Psoas muscle (tissue), 8 donors: ENCODE data around the gene EPB41. TPM values are rescaled to one million over a fixed set of nuclear protein-coding genes. Genes with fewer than 3 reads are reported as not detected.
A peak's percentile ranks its signal among the peaks of the same experiment; 100 is the strongest.

ENCODE experiments used
- ATAC-seq, 4 donors: fragments of 200-7000 bp; cut with Tn5 transposase; one replicate each; pipeline ENCODE4 v1.9.1; 2020; ENCODE audit warnings: moderate library complexity in 3 of 4, mild to moderate bottlenecking in 2 of 4
- DNase-seq, 2 donors: peaks; one replicate each; pipeline ENCODE4 v3.0.0-alpha.2; 2020
- H3K27ac ChIP-seq: fragments of 200-600 bp; one replicate; pipeline ENCODE4 v1.8.0; 2022
- H3K27me3 ChIP-seq, 3 donors: fragments of 200-600 bp in 1 of 3; one replicate each; pipeline versions ENCODE4 v1.6.1 to v1.8.0; 2013 to 2022; ENCODE audit warnings: low read length in 2 of 3, mild to moderate bottlenecking in 2 of 3, moderate library complexity in 1 of 3; ENCODE audit not compliant: insufficient read depth in 3 of 3
- H3K36me3 ChIP-seq, 2 donors: fragments of 200-600 bp in 1 of 2; one replicate each; pipeline versions ENCODE4 v1.6.1 to v1.8.0; 2013 to 2022; ENCODE audit warnings: low read depth in 1 of 2, mild to moderate bottlenecking in 1 of 2, moderate library complexity in 1 of 2; ENCODE audit not compliant: insufficient read depth in 1 of 2
- H3K4me1 ChIP-seq: fragments of 200-600 bp; one replicate; pipeline ENCODE4 v1.8.0; 2022
- H3K4me3 ChIP-seq: fragments of 200-600 bp; one replicate; pipeline ENCODE4 v1.8.0; 2022; ENCODE audit warnings: mild to moderate bottlenecking
- H3K9me3 ChIP-seq: fragments of 200-600 bp; one replicate; pipeline ENCODE4 v1.8.0; 2022
- CTCF ChIP-seq: fragments of 200-600 bp; IDR thresholded peaks from one replicate; pipeline ENCODE4 v1.8.0; 2022; ENCODE audit warnings: antibody characterized with exemption
- WGBS, 3 donors: extraction: QIAGEN DNeasy Blood & Tissue Kit; methylation state at CpG; one replicate each; pipeline versions ENCODE4 v1.1.6 to v1.1.7; 2013; 5-methylcytosine and 5-hydroxymethylcytosine counted together
- intact Hi-C, 2 donors: fragments of 100-400 bp; cut with DNase I; formaldehyde crosslinking; loops; one replicate each; pipeline versions ENCODE4 v1.11.0 to v1.14.2; 2022
- polyA plus RNA-seq, 3 donors: library from polyadenylated mRNA; stranded (reverse); fragments of 200-250 nt; gene quantifications; one replicate each; pipeline ENCODE4 v1.2.3, GENCODE V29; 2013
- total RNA-seq, 4 donors: library from RNA; stranded (reverse); fragmentation: NEBNext Ultra II Directional in 2 of 4; extraction: Animal tissue kit (Norgen Biotek cat#: 25700) in 2 of 4; gene quantifications; one replicate each; pipeline versions ENCODE4 v1.2.1 to v1.2.4, GENCODE V29; 2021 to 2023
- donor health status: healthy with polysubstance abuse.
- donor health status: DM: no; HTN: no; CAD: no; lungs with moderate emphysema.
- donor health status: Bipolar disorder and iron deficiency.
- donor health status: healthy.
- donor health status: DM: yes; HTN: yes; CAD: no.
- donor health status: DM: no; HTN: no; CAD: no.
- donor health status: DM: no; HTN: no; CAD: no.
- donor health status: DM: yes; HTN: yes; CAD: no.

The EPB41 gene
- total and polyA plus RNA-seq, 7 donors, result 2.0 to 28.2 (median 18.0) TPM

DNA sequence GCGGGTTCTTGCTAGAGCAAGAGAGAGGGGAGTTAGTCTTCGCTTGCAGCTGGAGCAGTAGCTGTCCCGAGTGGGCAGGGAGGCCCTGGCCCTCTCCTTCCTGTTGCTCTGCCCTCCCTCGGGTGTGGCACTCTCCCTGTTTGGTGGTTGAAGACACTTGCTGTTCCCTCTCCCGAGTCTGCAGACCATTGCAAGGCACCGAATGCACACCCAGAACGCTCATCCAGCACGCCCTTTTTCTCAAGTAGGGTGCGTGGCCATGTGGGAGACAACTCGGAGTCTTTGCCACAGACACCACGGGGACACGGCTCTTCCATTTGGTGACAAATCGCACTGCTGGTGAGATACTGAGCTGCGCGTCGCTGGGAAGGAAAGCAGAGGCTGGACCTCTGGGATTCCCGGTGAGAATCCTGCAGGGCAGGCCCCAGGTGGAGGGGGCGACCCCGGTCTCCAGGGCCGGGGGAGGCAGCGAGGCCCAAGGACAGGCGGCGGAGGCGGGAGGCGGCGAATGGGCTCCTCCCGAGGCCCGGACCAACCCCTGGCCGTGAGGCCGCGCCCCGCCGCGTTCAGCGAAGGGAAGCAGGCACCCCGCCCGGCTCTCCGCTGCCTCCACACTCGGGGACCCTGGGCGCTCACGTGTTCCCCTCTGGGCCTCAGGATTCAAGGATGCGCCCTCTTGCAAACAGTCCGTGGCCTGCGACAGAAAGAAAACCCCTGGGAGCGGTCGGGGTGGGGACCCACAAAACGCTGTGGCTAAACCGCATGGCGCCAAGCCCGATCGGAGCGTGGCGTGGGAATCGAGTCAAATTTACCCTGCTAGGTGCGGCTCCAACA is 219.7 kb downstream of the EPB41 start:
- WGBS, 3 donors, result 66 to 74% (median 68%) methylated on average over 53 to 55 of the region's 55 CpGs
- DNase-seq, result no peak
- ATAC-seq, result peak in 1 of 4 donors; percentile 25
- TF ChIP-seq CTCF, result no peak
- Histone ChIP-seq H3K36me3 (no peaks in the 10 kb centered on the region), H3K9me3 (no peaks in the 10 kb centered on the region), H3K27ac (no peak overlapping the region), H3K4me3 (peak overlapping the region; percentile 18), H3K27me3 (peaks cover 0 to 3% (median 0%) of the 10 kb centered on the region in 3 donors), H3K4me1 (no peaks in the 10 kb centered on the region)
- intact Hi-C loops, result no loop called here

DNA sequence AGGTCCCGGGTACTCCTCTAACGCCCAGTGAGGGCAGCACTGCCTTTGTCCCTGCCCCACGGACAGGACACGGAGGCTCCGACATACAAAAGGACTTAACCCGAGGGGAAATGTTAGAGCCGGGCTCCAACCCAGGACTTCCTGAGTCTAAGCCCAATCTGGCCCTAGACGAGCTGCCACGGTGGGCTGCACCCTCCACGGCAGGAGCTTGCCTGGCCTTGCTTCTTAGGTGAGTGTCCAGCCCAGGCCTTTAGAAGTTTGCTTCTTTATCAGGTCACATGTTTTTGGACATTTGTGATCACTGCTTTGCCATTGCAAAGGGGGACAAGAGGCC is 220.3 kb downstream of the EPB41 start:
- DNase-seq (no peak), ATAC-seq (no peak)
- H3K36me3 ChIP-seq, result no peaks in the 10 kb centered on the region
- H3K9me3 ChIP-seq, result no peaks in the 10 kb centered on the region
- no peaks in the 10 kb centered on the region for H3K4me1 ChIP-seq
- TF ChIP-seq CTCF, result no peak
- no peak overlapping the region for H3K27ac ChIP-seq
- peaks cover 0 to 3% (median 0%) of the 10 kb centered on the region in 3 donors for H3K27me3 ChIP-seq
- peak overlapping the region; percentile 18 for H3K4me3 ChIP-seq
- intact Hi-C loops, result no loop called here
- 69 to 74% (median 72%) methylated on average over 10 of the region's 10 CpGs for WGBS, 3 donors

DNA sequence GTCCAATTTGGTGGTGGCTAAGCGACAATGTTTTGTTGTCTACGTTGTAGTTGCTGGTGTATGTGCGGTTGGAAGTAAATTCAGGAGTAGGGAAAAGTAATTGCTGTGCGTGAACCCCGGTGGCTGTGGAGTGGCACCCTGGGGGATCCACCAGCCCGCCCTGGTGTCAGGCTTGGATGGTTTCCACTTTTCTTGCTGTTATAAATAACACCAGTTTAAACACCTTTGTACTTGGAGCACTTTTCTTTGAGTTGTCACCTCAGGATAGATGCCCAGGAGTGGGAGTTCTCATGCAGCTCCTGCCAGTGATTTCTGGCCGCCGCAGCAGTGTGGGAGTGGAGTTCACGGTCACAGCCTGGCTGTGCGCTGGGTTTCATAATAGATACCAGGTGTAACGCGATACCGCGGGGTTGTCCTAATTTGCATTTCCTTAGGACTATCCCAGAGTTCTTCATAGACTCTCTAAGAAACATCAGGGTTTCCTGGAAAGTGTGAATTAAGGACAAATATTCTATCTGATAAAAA is 222.1 kb downstream of the EPB41 start:
- no peak for DNase-seq
- Histone ChIP-seq H3K27ac (no peak overlapping the region), H3K4me3 (no peak overlapping the region), H3K4me1 (no peaks in the 10 kb centered on the region), H3K36me3 (no peaks in the 10 kb centered on the region), H3K27me3 (peaks cover 0 to 3% (median 0%) of the 10 kb centered on the region in 3 donors), H3K9me3 (no peaks in the 10 kb centered on the region)
- intact Hi-C loops, result no loop called here
- WGBS, 3 donors, result 49% methylated on average over 14 of the region's 14 CpGs
- ATAC-seq, result peak in 1 of 4 donors; percentile 45
- no peak for TF ChIP-seq CTCF

DNA sequence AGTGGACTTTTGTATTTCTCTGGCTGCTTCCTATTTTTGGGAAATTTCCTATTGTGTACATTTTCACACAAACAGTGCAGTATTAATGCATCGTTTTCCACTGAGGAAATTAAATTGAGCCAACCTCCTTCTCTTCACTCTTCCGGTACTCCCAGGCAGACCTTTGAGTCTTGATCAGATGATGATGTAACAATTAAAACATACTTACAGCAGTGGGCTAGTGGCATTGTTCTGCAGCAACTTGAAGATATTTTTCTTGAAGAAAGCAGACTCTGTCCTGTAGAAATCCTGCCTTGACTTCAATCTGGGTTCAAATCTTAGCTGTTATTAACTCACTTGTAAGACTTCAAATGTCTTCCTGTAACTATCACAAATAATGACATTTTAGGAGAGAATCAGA is 228.3 kb downstream of the EPB41 start:
- 87 to 91% (median 87%) methylated on average over 2 of the region's 2 CpGs for WGBS, 3 donors

More for the DNA sequence above, 228.3 kb downstream of the EPB41 start:
- Histone ChIP-seq H3K27me3 (no peaks in the 10 kb centered on the region), H3K9me3 (no peaks in the 10 kb centered on the region), H3K4me3 (no peak overlapping the region), H3K4me1 (no peaks in the 10 kb centered on the region), H3K36me3 (peaks cover 0 to 33% of the 10 kb centered on the region in 2 donors), H3K27ac (no peak overlapping the region)
- TF ChIP-seq CTCF, result no peak
- intact Hi-C loops, result no loop called here
- DNase-seq (no peak), ATAC-seq (no peak)
